Karpas-422 (cell line): Measurements from ENCODE around the gene MEAK7. TPM values are rescaled to one million over a fixed set of nuclear protein-coding genes. Genes with fewer than 3 reads are reported as not detected.

Experiments used
- DNase-seq: peaks from one replicate; pipeline ENCODE4 v3.0.0-alpha.2; 2015
- H2AFZ ChIP-seq: fragments of 200-600 bp; sonication (generic); 2 replicates; pipeline ENCODE4 v1.6.1; 2014; ENCODE audit warnings: antibody characterized with exemption, low read length, mixed read lengths
- H3K27ac ChIP-seq: fragments of 200-600 bp; sonication (generic); 2 replicates; pipeline ENCODE4 v1.5.1; 2014; ENCODE audit warnings: mild to moderate bottlenecking, low read length, moderate library complexity
- H3K27me3 ChIP-seq: fragments of 200-600 bp; sonication (generic); 2 replicates; pipeline ENCODE4 v1.6.1; 2014; ENCODE audit warnings: low read length, mixed read lengths
- H3K36me3 ChIP-seq: fragments of 200-600 bp; sonication (generic); 2 replicates; pipeline ENCODE4 v1.6.1; 2014; ENCODE audit warnings: low read length, mixed read lengths; ENCODE audit not compliant: insufficient read depth
- H3K4me1 ChIP-seq: fragments of 200-600 bp; sonication (generic); 2 replicates; pipeline ENCODE4 v1.6.1; 2014; ENCODE audit warnings: mild to moderate bottlenecking, low read length, mixed read lengths
- H3K4me2 ChIP-seq: fragments of 200-600 bp; sonication (generic); 2 replicates; pipeline ENCODE4 v1.6.1; 2014; ENCODE audit warnings: low read length, low read depth, mild to moderate bottlenecking; ENCODE audit not compliant: poor library complexity, severe bottlenecking
- H3K4me3 ChIP-seq: fragments of 200-600 bp; sonication (generic); 2 replicates; pipeline ENCODE4 v1.5.1; 2014; ENCODE audit warnings: mild to moderate bottlenecking, antibody characterized with exemption, low read length, mixed read lengths
- H3K79me2 ChIP-seq: fragments of 200-600 bp; sonication (generic); 2 replicates; pipeline ENCODE4 v1.6.1; 2014; ENCODE audit warnings: mild to moderate bottlenecking, low read length, mixed read lengths
- H3K9ac ChIP-seq: fragments of 200-600 bp; sonication (generic); 2 replicates; pipeline ENCODE4 v1.6.0; 2014; ENCODE audit warnings: low read length
- H3K9me2 ChIP-seq: fragments of 200-600 bp; sonication (generic), shearing (Covaris generic); replicated peaks from 2 replicates; pipeline ENCODE4 v1.6.0; 2014; ENCODE audit warnings: mild to moderate bottlenecking, low read length, moderate library complexity; ENCODE audit not compliant: insufficient read depth
- H3K9me3 ChIP-seq: fragments of 300-700, 200-600 bp; sonication (generic); 2 replicates; pipeline ENCODE4 v1.6.1; 2014; ENCODE audit warnings: low read length, mixed read lengths
- H4K20me1 ChIP-seq: fragments of 200-600 bp; sonication (generic); 2 replicates; pipeline ENCODE4 v1.6.1; 2014; ENCODE audit warnings: mild to moderate bottlenecking, antibody characterized with exemption, low read length, low read depth; ENCODE audit not compliant: insufficient read depth
- total RNA-seq: library from RNA; depleted of rRNA; stranded (reverse); fragments of >200 nt; shearing (Covaris generic); gene quantifications from 2 replicates; pipeline ENCODE4 v1.2.3, GENCODE V29; 2014; ENCODE audit warnings: low replicate concordance; rRNA removed

The MEAK7 gene
- 8.7 and 10.7 TPM in 2 replicates for total RNA-seq

DNA sequence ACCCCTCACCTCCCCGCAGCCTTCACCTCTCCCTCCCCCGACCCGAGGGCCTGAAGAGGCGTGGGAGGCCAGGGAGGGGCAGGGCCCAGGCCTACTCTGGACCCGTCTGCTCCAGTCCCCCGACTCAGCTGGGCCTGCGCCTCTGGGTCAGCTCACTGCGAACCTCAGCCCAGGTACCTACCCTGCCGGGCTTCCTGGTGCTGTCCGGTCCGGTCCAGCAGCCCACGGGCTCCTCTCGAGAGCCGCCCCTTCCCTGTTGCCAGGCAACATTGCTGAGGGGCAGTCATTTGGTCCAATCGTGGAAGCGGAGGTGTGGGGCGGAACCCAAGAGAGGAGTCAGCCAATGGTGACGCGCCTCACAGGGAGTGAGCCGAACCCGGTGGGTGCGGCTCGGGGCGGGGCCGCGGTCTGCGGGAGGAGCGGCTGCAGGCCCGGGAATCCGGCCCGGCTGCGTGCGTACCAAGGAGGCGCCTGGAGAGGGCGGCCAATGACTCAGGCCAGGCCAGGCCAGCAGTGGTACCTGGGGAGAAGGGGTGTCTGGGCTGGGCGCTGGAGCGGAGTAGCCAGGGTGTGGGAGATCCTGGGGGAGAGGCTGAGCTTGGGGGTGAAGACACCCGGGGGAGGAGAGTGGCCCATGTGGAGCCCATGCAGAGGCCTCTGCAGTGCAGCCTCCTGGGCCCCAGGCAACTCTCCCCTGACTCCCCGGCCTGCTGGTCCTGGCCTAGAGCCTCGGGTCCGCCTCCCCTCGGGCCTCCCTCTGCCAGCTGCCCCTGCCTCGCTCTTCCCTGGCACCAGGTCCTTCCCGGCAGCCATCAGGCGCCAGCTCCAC, at the start of gene MEAK7:
Gene MEAK7, minus strand, starts transcription at position 240 of the 829 bp plus-strand sequence. CDS start 6,573 bp downstream, outside the sequence.
- Histone ChIP-seq H3K79me2 (peaks cover 15% of the 10 kb centered on the region), H3K4me2 (peak within 1 kb of the TSS; percentile 89), H4K20me1 (no peaks in the 10 kb centered on the region), H3K27me3 (no peaks in the 10 kb centered on the region), H2AFZ (peak within 1 kb of the TSS; percentile 92), H3K27ac (peak within 1 kb of the TSS; percentile 50; the same call in 1 of the 2 replicates), H3K9me2 (no peaks in the 10 kb centered on the region), H3K9ac (peak within 1 kb of the TSS; percentile 89), H3K4me3 (peak within 1 kb of the TSS; percentile 93), H3K4me1 (peaks cover 43% of the 10 kb centered on the region), H3K36me3 (no peaks in the 10 kb centered on the region), H3K9me3 (no peaks in the 10 kb centered on the region)
- peak; percentile 99 for DNase-seq

GRCh38 chr16:84553873-84554399, 49.5 kb upstream of the MEAK7 start:
- H3K36me3 ChIP-seq = no peaks in the 10 kb centered on the region
- H3K79me2 ChIP-seq = no peaks in the 10 kb centered on the region
- no peak overlapping the region for H3K4me2 ChIP-seq
- no peaks in the 10 kb centered on the region for H3K27me3 ChIP-seq
- no peak overlapping the region for H3K4me3 ChIP-seq
- no peaks in the 10 kb centered on the region for H3K9me3 ChIP-seq
- H3K9me2 ChIP-seq = no peaks in the 10 kb centered on the region
- H2AFZ ChIP-seq = no peak overlapping the region
- 0 out of 2 replicates have a peak, but pooled peaks cover 2% of the 10 kb centered on the region for H4K20me1 ChIP-seq
- no peak for DNase-seq
- no peak overlapping the region for H3K27ac ChIP-seq
- H3K9ac ChIP-seq = no peak overlapping the region
- H3K4me1 ChIP-seq = peaks cover 17% of the 10 kb centered on the region

- no peak overlapping the region for H3K4me3 ChIP-seq
- peaks cover 21% of the 10 kb centered on the region for H3K4me1 ChIP-seq
- H2AFZ ChIP-seq = no peak overlapping the region
- no peaks in the 10 kb centered on the region for H3K36me3 ChIP-seq
- H3K79me2 ChIP-seq = no peaks in the 10 kb centered on the region
- no peak overlapping the region for H3K9ac ChIP-seq
- H3K9me2 ChIP-seq = no peaks in the 10 kb centered on the region
- H4K20me1 ChIP-seq = 0 out of 2 replicates have a peak, but pooled peaks cover 2% of the 10 kb centered on the region
- no peak overlapping the region for H3K4me2 ChIP-seq
- no peak for DNase-seq
- no peaks in the 10 kb centered on the region for H3K27me3 ChIP-seq
- H3K9me3 ChIP-seq = no peaks in the 10 kb centered on the region
- H3K27ac ChIP-seq = no peak overlapping the region
Measured at GRCh38 chr16:84552135-84552534, 47.7 kb upstream of the MEAK7 start.

GRCh38 chr16:84550096-84550495, 45.6 kb upstream of the MEAK7 start:
- no peak overlapping the region for H3K9ac ChIP-seq
- peaks cover 6% of the 10 kb centered on the region for H3K4me1 ChIP-seq
- H3K27ac ChIP-seq = no peak overlapping the region
- no peaks in the 10 kb centered on the region for H3K9me2 ChIP-seq
- no peaks in the 10 kb centered on the region for H3K27me3 ChIP-seq
- no peaks in the 10 kb centered on the region for H3K79me2 ChIP-seq
- H4K20me1 ChIP-seq = 0 out of 2 replicates have a peak, but pooled peaks cover 2% of the 10 kb centered on the region
- H3K4me3 ChIP-seq = no peak overlapping the region
- H3K9me3 ChIP-seq = no peaks in the 10 kb centered on the region
- DNase-seq = no peak
- H3K4me2 ChIP-seq = no peak overlapping the region
- no peaks in the 10 kb centered on the region for H3K36me3 ChIP-seq
- no peak overlapping the region for H2AFZ ChIP-seq

- peaks cover 5% of the 10 kb centered on the region for H3K4me1 ChIP-seq
- H3K4me2 ChIP-seq = no peak overlapping the region
- H3K27me3 ChIP-seq = no peaks in the 10 kb centered on the region
- no peak overlapping the region for H3K27ac ChIP-seq
- no peak overlapping the region for H2AFZ ChIP-seq
- no peak for DNase-seq
- H3K36me3 ChIP-seq = no peaks in the 10 kb centered on the region
- H3K79me2 ChIP-seq = no peaks in the 10 kb centered on the region
- no peak overlapping the region for H3K4me3 ChIP-seq
- no peak overlapping the region for H3K9ac ChIP-seq
- H3K9me2 ChIP-seq = no peaks in the 10 kb centered on the region
- 0 out of 2 replicates have a peak, but pooled peaks cover 2% of the 10 kb centered on the region for H4K20me1 ChIP-seq
- H3K9me3 ChIP-seq = no peaks in the 10 kb centered on the region
Measured at GRCh38 chr16:84548971-84549844, 44.7 kb upstream of the MEAK7 start.

DNA sequence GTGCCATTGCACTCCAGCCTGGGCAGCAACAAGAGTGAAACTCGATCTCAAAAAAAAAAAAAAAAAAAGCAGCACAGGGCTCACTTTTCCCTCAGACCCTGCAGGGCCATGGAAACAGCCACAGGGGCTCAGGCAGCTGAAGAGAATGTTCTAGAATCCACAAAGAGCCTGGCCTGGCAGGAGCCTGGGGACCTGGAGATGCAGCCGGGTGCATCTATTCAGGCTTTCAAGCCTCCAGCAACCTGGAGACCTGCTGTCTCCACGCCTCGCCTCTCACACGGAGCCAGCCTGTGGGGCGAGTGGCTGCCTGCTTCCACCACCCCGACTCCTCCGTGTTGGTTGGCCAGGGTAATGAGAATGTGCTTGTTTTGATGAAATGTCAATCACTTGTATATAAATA, 44.0 kb upstream of the MEAK7 start:
- H4K20me1 ChIP-seq = 0 out of 2 replicates have a peak, but pooled peaks cover under 1% of the 10 kb centered on the region
- H3K4me2 ChIP-seq = no peak overlapping the region
- H3K79me2 ChIP-seq = no peaks in the 10 kb centered on the region
- DNase-seq = no peak
- H3K4me1 ChIP-seq = peaks cover 5% of the 10 kb centered on the region
- no peak overlapping the region for H3K27ac ChIP-seq
- H3K27me3 ChIP-seq = no peaks in the 10 kb centered on the region
- H2AFZ ChIP-seq = no peak overlapping the region
- H3K36me3 ChIP-seq = no peaks in the 10 kb centered on the region
- no peak overlapping the region for H3K9ac ChIP-seq
- H3K4me3 ChIP-seq = no peak overlapping the region
- no peaks in the 10 kb centered on the region for H3K9me2 ChIP-seq
- H3K9me3 ChIP-seq = no peaks in the 10 kb centered on the region

- no peak overlapping the region for H3K4me3 ChIP-seq
- H3K27ac ChIP-seq = no peak overlapping the region
- no peak overlapping the region for H2AFZ ChIP-seq
- no peaks in the 10 kb centered on the region for H3K36me3 ChIP-seq
- no peaks in the 10 kb centered on the region for H3K79me2 ChIP-seq
- no peaks in the 10 kb centered on the region for H3K9me2 ChIP-seq
- H3K4me2 ChIP-seq = no peak overlapping the region
- no peaks in the 10 kb centered on the region for H3K9me3 ChIP-seq
- H4K20me1 ChIP-seq = no peaks in the 10 kb centered on the region
- no peak overlapping the region for H3K9ac ChIP-seq
- DNase-seq = no peak
- H3K27me3 ChIP-seq = no peaks in the 10 kb centered on the region
- peaks cover 5% of the 10 kb centered on the region for H3K4me1 ChIP-seq
Measured at GRCh38 chr16:84547546-84548061, 43.1 kb upstream of the MEAK7 start.
